T-helper 2 cell treated with Interferon-gamma antibody and Interleukin-4, amounts not matched to agents 100 ng/mL and 5 ng/mL, for 36 hours (primary cell): ENCODE measurements around the gene HK1. TPM values are rescaled to one million over a fixed set of nuclear protein-coding genes. Genes with fewer than 3 reads are reported as not detected.

ENCODE experiments used
- intact Hi-C: fragments of 100-400 bp; cut with micrococcal nuclease; formaldehyde crosslinking; loops from one replicate; pipeline ENCODE4 v1.15.1; 2023
- total RNA-seq: library from RNA; stranded (reverse); gene quantifications from 2 replicates; pipeline ENCODE4 v1.2.3, GENCODE V29; 2022

HK1 gene
- total RNA-seq, 1 donor from 2014 or later = 147 TPM

DNA sequence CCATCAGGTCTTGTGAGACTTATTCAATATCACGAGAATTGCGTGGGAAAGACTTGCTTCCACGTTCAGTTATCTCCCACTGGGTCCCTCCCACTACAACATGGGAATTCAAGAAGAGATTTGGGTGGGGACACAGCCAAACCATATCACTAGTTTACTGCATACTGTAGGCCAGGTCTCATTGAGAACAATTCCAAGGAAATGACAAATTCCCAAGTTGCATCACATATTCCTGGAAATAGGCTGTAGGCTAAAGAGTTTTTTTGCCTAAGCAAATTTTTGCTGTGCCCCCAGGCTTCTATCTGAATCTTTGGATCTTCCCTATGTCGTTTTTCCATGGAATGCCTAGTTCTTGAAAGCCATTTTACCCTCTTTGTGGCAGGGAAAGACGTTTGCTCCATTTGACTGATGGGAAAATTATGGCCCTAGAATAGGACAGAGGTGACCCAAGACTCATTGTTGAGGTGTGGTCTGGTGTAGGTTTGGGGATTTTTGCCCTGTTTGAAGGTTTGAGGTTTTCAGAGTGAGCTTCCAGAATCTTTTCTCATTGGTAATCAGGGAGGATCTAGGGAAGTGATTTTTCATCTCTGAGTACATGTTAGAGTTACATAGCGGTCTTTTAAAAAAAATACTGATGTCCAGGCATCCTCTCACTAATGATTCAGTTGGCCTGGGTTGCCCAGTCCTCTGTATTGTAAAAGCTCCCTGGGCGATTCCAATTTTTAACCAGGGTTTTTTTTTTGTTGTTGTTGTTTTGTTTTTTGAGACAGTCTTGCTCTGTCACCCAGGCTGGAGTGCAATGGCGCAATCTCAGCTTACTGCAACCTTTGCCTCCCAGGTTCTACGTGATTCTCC, 94.1 kb downstream of the HK1 start:
- intact Hi-C loops = no loop called here

DNA sequence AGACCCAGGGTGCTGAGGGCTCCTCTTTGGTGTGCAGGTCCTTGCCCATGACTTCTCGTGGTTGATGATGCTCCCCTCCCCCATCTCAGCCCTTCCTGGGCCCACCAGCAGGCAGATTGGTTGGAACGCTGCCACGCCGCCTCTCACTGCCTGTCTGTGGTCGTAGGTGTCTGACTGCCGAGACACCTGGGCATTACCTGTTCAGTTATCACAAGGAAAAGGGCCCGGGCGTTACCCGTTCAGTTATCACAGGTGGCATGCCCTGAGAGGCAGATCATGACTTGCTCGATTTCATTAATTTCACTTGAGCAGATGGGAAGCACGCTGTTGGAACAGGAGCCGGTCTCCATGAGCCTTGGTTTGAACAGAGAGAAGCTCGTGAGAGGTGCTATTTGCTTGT, 95.9 kb downstream of the HK1 start:
- intact Hi-C loops = no loop called here

GRCh38 chr10:69374931-69375306, 96.6 kb downstream of the HK1 start:
- intact Hi-C loops = no loop called here

GRCh38 chr10:69375307-69376151, 97.2 kb downstream of the HK1 start:
- intact Hi-C loops = no loop called here

- intact Hi-C loops = no loop called here
Observed at GRCh38 chr10:69376662-69377061, 98.4 kb downstream of the HK1 start.

DNA sequence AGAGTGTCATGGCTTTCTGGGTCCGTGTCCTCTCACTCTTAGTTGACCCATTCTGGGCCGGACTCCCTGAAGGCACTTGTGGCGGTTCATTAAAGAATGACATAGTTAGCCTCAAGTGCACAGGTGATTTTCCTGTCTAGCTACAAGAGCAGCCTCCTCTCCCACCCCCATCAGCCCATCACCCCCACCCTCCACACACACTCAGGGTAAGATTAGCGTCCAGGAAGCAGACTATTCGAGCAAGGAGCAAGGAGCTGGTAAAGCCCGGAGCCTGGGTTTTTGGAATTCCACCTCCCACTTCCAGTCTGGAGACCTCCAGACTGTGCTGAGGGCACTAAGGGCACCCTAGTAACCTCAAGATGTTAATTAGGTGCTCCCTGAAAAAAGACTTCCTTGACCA, 98.9 kb downstream of the HK1 start:
- intact Hi-C loops = no loop called here

GRCh38 chr10:69377933-69378332, 99.6 kb downstream of the HK1 start:
- intact Hi-C loops = no loop called here

DNA sequence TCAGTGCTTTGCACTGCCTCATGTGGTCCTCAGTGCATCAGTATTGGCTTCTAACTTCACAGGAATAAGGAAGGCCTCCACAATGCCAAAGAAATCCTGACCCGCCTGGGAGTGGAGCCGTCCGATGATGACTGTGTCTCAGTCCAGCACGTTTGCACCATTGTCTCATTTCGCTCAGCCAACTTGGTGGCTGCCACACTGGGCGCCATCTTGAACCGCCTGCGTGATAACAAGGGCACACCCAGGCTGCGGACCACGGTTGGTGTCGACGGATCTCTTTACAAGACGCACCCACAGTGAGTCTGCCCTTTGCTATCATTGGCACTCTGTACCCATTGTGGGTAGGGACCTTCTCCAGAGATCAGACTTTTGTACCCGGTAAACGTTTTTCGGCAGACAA, 101.5 kb downstream of the HK1 start:
- intact Hi-C loops = no loop called here

- intact Hi-C loops = no loop called here
Observed at GRCh38 chr10:69382382-69383117, 104.3 kb downstream of the HK1 start.

DNA sequence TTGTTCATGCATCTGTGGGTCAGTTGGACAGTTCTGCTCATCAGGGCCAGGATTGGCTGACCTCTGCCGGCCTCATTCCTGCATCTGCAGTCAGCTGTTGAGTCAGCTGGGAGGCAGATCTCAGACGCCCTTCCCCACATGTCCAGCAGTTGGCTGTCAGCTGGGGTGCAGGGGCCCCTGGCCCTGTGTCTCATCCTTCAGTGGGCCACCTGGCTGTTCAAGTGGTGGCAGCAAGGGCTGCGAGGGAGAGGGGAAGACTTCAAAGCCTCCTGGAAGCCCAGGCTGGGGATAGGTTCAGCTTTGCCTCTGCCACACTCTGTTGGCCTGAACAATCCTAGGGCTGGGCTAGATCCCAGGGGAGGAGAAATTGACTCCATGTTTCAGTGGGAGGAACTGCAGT, 105.3 kb downstream of the HK1 start:
- intact Hi-C loops = no loop called here

DNA sequence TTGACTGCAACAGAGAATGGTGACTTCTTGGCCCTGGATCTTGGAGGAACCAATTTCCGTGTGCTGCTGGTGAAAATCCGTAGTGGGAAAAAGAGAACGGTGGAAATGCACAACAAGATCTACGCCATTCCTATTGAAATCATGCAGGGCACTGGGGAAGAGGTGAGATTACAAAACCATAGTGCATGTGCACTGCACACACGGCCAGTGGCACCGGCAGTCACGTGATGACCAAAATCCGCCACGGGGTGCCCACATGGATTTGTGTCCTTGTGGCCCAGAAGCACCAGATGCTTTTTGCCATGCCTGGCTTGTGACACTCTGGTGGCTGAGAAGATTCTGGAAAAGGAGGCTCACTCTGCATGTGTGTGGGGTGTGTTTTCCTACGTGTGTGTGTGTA, 106.0 kb downstream of the HK1 start:
- intact Hi-C loops = no loop called here

- intact Hi-C loops = no loop called here
Observed at GRCh38 chr10:69385454-69386350, 107.4 kb downstream of the HK1 start.

DNA sequence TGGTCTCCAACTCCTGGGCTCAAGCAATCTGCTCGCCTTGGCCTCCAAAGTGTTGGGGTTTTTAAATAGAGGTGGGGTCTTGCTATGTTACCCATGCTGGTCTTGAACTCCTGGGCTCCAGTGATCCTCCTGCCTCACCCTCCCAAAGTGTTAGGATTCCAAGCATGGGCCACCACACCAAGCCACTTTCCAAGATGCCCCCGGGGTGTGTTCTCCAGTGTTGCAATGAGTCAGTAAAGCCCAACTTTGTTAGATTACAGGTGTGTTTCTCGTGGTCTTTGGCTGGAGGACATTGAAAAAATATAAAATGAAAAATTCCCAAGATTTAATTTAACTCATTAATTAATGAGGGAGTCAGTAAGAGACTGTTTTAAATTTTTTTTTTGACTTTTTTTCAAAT, 109.2 kb downstream of the HK1 start:
- intact Hi-C loops = no loop called here

GRCh38 chr10:69388488-69388887, 110.2 kb downstream of the HK1 start:
- intact Hi-C loops = no loop called here

- intact Hi-C loops = loop anchor here (5.0 kb wide), 1 partner anchor 213 kb away; no protein-coding TSS in a partner anchor
Observed at GRCh38 chr10:69389827-69390490, 111.7 kb downstream of the HK1 start.

DNA sequence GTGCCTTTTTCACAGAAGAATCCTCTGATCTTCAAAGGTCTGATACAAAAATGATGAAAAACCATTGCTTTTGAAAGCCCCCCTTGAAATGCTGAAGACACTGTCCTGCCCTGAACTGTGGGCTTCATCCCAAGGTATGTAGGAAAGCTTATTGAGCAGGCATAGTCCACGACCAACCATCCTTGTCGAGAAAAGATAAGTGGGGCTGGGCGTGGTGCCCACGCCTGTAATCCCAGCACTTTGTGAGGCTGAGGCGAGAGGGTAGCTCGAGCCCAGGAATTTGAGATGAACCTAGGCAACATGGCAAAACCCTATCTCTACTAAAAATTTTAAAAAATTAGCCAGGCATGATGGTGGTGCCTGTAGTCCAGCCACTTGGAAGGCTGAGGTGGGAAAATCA, 112.9 kb downstream of the HK1 start:
- intact Hi-C loops = loop anchor here (5.0 kb wide), 1 partner anchor 214 kb away; no protein-coding TSS in a partner anchor

DNA sequence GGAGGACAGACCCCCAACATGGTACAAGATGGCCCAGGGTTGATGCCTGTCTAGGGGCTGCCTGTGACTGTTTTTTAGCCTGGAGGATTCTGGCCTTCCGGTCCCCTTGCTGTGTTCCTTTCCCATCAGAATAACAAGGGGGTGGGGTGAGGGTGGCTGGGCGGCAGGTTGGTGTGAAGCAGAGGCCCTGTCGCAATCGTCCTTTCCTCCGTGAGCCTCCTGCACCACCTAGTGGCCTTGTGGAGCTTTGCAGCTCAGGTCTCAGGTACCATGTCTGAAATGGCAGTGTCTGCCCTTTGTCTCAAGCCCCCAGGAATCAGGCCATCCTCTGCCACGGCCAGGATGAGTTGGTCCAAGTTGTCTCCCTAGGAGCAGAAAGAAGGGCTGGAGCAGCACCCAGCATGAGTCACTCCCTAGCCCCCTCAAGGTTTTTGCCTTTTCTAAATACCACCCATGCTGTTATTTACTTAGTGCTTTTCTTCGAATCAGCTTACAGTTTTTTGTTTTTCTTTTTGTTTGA, 114.2 kb downstream of the HK1 start:
- intact Hi-C loops = loop anchor here (1.0 to 5.0 kb wide), 3 partner anchors 74 to 215 kb away; no protein-coding TSS in a partner anchor

DNA sequence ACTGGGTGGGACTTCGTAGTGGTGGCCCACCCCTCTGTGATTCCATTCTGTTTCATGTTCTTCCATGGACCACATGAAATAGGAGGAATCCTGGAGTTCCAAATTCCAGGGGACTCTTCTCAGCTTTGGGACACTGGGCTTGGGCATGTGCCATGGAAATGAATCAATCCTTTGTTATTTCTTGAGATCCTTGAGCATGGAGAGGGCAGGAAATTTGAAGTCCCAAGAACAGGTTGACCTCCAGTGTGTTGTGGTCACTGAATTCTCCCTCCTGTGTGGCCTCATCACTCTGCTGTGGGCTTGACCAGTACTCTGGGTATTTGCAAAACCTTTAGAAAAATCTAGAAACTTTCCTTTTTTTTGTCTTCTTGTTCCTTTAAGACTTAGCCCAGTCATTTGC, 115.7 kb downstream of the HK1 start:
- intact Hi-C loops = loop anchor here (5.0 kb wide), 1 partner anchor 217 kb away; no protein-coding TSS in a partner anchor

DNA sequence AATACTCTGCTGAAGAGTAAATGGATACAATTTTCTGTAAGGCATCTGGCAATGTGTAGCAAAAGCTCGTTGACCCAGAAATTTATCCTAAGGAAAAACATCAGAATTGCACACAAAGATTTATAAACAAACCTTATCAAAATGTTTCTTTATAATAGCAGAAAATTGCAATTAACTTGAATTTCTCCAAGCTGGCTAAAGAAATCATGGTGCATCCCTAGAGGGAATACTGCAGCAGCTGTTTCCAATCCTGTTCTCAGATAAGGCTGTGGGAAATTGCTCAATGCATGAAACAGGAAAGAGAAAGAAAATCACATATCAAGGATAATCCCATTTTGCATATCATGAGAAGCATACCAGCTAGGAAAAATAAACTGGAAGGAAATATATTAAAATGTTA, 119.7 kb downstream of the HK1 start:
- intact Hi-C loops = no loop called here

DNA sequence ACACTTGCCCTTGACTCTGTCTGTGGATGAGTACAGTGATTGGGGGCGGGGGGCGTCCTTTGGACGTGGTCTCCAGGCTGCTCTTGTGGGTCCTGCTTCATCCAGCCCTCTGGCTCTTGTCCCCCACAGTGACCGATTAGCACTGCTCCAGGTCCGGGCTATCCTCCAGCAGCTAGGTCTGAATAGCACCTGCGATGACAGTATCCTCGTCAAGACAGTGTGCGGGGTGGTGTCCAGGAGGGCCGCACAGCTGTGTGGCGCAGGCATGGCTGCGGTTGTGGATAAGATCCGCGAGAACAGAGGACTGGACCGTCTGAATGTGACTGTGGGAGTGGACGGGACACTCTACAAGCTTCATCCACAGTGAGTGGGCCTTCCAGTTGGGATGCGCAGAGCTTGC, 120.2 kb downstream of the HK1 start:
- intact Hi-C loops = no loop called here
